Epithelial cell of proximal tubule (primary cell): ENCODE data around the gene LIN7A. TPM values are rescaled to one million over a fixed set of nuclear protein-coding genes. Genes with fewer than 3 reads are reported as not detected.

Experiments
- DNase-seq: peaks from one replicate; pipeline ENCODE4 v3.0.0-alpha.2; 2011; ENCODE audit warnings: low read depth
- H3K4me3 ChIP-seq: 2 replicates; pipeline ENCODE4 v1.5.1; 2011; ENCODE audit warnings: low read depth, mild to moderate bottlenecking, low read length
- CTCF ChIP-seq: conservative IDR thresholded peaks from 2 replicates; pipeline ENCODE4 v1.5.1; 2012; ENCODE audit warnings: low read depth, mild to moderate bottlenecking, low read length
- total RNA-seq: library from RNA; depleted of rRNA; stranded (reverse); fragments of >200 nt; gene quantifications from 2 replicates; pipeline ENCODE4 v1.2.3, GENCODE V29; 2015

The LIN7A gene
- 2.2 and 2.3 TPM in 2 replicates for total RNA-seq

GRCh38 chr12:80937391-80938238, at the start of gene LIN7A:
Gene LIN7A, minus strand, starts transcription at chr12:80937934. Its CDS starts 212 bp downstream, at chr12:80937722.
- H3K4me3 ChIP-seq: peak within 1 kb of the TSS; percentile 82
- TF ChIP-seq CTCF: no peak
- DNase-seq: no peak

GRCh38 chr12:80986224-80986623, 48.5 kb upstream of the LIN7A start:
- TF ChIP-seq CTCF: no peak
- no peak overlapping the region for H3K4me3 ChIP-seq
- no peak for DNase-seq

GRCh38 chr12:80979816-80980215, 42.1 kb upstream of the LIN7A start:
- H3K4me3 ChIP-seq: no peak overlapping the region
- no peak for TF ChIP-seq CTCF
- no peak for DNase-seq

GRCh38 chr12:80979251-80979650, 41.5 kb upstream of the LIN7A start:
- H3K4me3 ChIP-seq: no peak overlapping the region
- no peak for TF ChIP-seq CTCF
- no peak for DNase-seq

- no peak for DNase-seq
- no peak for TF ChIP-seq CTCF
- H3K4me3 ChIP-seq: no peak overlapping the region
Measured at GRCh38 chr12:80977346-80977745, 39.6 kb upstream of the LIN7A start.

GRCh38 chr12:80968326-80968725, 30.6 kb upstream of the LIN7A start:
- DNase-seq: no peak
- no peak overlapping the region for H3K4me3 ChIP-seq
- no peak for TF ChIP-seq CTCF

GRCh38 chr12:80967565-80967964, 29.8 kb upstream of the LIN7A start:
- TF ChIP-seq CTCF: no peak
- H3K4me3 ChIP-seq: no peak overlapping the region
- no peak for DNase-seq
